Gastrocnemius medialis (tissue), 4 donors: ENCODE results near the gene SGCE. TPM values are rescaled to one million over a fixed set of nuclear protein-coding genes. Genes with fewer than 3 reads are reported as not detected.

Source experiments
- ATAC-seq, 2 donors: fragments of 150-250 bp; one replicate each; pipeline ENCODE4 v1.9.1; 2016
- DNase-seq, 2 donors: peaks; one replicate each; pipeline ENCODE4 v3.0.0-alpha.2; 2019
- H3K27ac ChIP-seq, 4 donors: fragments of 200-600 bp; sonication (generic); 1 replicate in 1 of 4; 2 replicates in 3 of 4; pipeline ENCODE4 v1.5.1; 2016 to 2018; ENCODE audit warnings: mild to moderate bottlenecking in 2 of 4, moderate library complexity in 1 of 4
- H3K27me3 ChIP-seq, 3 donors: fragments of 200-600 bp; sonication (generic) in 2 of 3; 1 replicate in 1 of 3; 2 replicates in 2 of 3; pipeline versions ENCODE4 v1.5.1 to v1.6.0; 2016 to 2019; ENCODE audit warnings: mild to moderate bottlenecking in 1 of 3, moderate library complexity in 1 of 3
- H3K36me3 ChIP-seq, 2 donors: fragments of 200-600 bp; sonication (generic) in 1 of 2; one replicate each; pipeline ENCODE4 v1.5.1; 2017 to 2018
- H3K4me1 ChIP-seq, 2 donors: fragments of 200-600 bp; sonication (generic) in 1 of 2; one replicate each; pipeline ENCODE4 v1.5.1; 2016 to 2017; ENCODE audit warnings: mild to moderate bottlenecking in 2 of 2
- H3K4me3 ChIP-seq, 4 donors: fragments of 200-600 bp; sonication (generic) in 3 of 4; 1 replicate in 1 of 4; 2 replicates in 3 of 4; pipeline ENCODE4 v1.5.1; 2016 to 2019; ENCODE audit warnings: mild to moderate bottlenecking in 2 of 4
- H3K9me3 ChIP-seq, 3 donors: fragments of 200-600 bp; sonication (generic) in 2 of 3; 1 replicate in 1 of 3; 2 replicates in 2 of 3; pipeline ENCODE4 v1.5.1; 2016 to 2019
- POLR2A ChIP-seq, 2 donors: fragments of 450-650 bp; IDR thresholded peaks; one replicate each; pipeline ENCODE4 v1.6.1; 2017; ENCODE audit warnings: antibody characterized with exemption in 2 of 2, mild to moderate bottlenecking in 2 of 2, moderate library complexity in 2 of 2
- in situ Hi-C, 4 donors: fragments of 200-750 bp; cut with MboI; loops; one replicate each; pipeline versions ENCODE4 v1.15.0 to v1.8.0; 2017; ENCODE audit warnings: low sequenced_read_pairs in 4 of 4
- intact Hi-C: fragments of 100-400 bp; cut with DNase I; formaldehyde crosslinking; loops from one replicate; pipeline ENCODE4 v1.15.1; 2023; ENCODE audit warnings: low total_unique reads
- total RNA-seq, 4 donors: library from RNA; depleted of rRNA; stranded (reverse); fragments of >200 nt; gene quantifications; one replicate each; pipeline versions ENCODE4 v1.1.0 to v1.2.3, GENCODE V29; 2016
- TF ChIP-seq, protein P1 (sequence below), 5 experiments: fragments of 450-650 bp in 3 of 5; fragments of 200-600 bp in 2 of 5; sonication (generic) in 2 of 5; IDR thresholded peaks in 4 of 5; conservative IDR thresholded peaks in 1 of 5; 1 replicate in 4 of 5; 2 replicates in 1 of 5; pipeline ENCODE4 v1.5.1; 2016 to 2019; ENCODE audit warnings: antibody characterized with exemption in 5 of 5, mild to moderate bottlenecking in 3 of 5, moderate library complexity in 3 of 5

Gene SGCE
- total RNA-seq, 4 donors from 2014 or later: 5.1 to 8.6 (median 6.1) TPM

DNA sequence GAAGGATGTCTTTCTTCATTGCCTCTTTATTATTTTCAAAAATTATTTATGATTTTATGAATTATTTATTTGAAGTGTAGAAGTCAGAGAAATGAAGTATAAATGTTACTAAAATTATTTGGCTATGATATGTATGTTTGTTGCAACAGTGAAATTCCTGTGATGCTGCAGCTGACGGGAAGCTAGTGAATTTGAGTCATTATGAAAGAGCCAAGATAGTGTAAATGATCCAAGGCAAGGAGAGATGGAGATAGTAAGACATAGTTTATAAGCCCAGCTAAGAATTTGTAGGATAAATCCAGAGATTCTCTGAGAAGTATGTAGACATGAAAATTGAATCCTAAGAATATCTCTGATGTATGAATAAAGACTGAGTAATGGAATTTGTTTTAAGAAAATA, 115.5 kb downstream of the SGCE start:
- in situ Hi-C loops (no loop called here), intact Hi-C loops (no loop called here)
- peaks cover 0 to 13% of the 10 kb centered on the region in 2 donors for H3K36me3 ChIP-seq
- H3K27ac ChIP-seq: no peak overlapping the region
- ATAC-seq (no peak), DNase-seq (no peak)
- H3K27me3 ChIP-seq: no peaks in the 10 kb centered on the region
- TF ChIP-seq POLR2A (IDR thresholded peaks at IDR 0.05): no peak
- TF ChIP-seq, protein P1, sequence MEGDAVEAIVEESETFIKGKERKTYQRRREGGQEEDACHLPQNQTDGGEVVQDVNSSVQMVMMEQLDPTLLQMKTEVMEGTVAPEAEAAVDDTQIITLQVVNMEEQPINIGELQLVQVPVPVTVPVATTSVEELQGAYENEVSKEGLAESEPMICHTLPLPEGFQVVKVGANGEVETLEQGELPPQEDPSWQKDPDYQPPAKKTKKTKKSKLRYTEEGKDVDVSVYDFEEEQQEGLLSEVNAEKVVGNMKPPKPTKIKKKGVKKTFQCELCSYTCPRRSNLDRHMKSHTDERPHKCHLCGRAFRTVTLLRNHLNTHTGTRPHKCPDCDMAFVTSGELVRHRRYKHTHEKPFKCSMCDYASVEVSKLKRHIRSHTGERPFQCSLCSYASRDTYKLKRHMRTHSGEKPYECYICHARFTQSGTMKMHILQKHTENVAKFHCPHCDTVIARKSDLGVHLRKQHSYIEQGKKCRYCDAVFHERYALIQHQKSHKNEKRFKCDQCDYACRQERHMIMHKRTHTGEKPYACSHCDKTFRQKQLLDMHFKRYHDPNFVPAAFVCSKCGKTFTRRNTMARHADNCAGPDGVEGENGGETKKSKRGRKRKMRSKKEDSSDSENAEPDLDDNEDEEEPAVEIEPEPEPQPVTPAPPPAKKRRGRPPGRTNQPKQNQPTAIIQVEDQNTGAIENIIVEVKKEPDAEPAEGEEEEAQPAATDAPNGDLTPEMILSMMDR (IDR thresholded peaks at IDR 0.05 in 4 of 5, conservative IDR thresholded peaks at IDR 0.05 in 1 of 5): no peak
- H3K4me3 ChIP-seq: no peak overlapping the region
- H3K4me1 ChIP-seq: no peaks in the 10 kb centered on the region
- no peaks in the 10 kb centered on the region for H3K9me3 ChIP-seq

Other genes with a start within 250 kb of the SGCE start
- 10 to 100 TPM in 3 of 4 donors, 1 to 10 TPM in 1; 9.8 to 25.0 (median 14.2) TPM for gene CASD1, start 146.3 kb downstream of the SGCE start, total RNA-seq